ENCODE data around the gene FAM50B.

GRCh38 chr6:3822747-3823445 is 26.3 kb upstream of the FAM50B start:
- no peak for TF ChIP-seq POLR2AphosphoS5 (IDR thresholded peaks at IDR 0.05; ENCODE audit: low read depth, low read length)
- TF ChIP-seq NFE2L2 (IDR thresholded peaks at IDR 0.05; ENCODE audit: low read length): no peak
- TF ChIP-seq ZNF564 (CRISPR knock-in tag; IDR thresholded peaks at IDR 0.05): no peak
- TF ChIP-seq MXD4 (CRISPR knock-in tag; IDR thresholded peaks at IDR 0.05): no peak
- no peak for TF ChIP-seq SMC3 (IDR thresholded peaks at IDR 0.05; ENCODE audit: low read length)
- no peak for TF ChIP-seq CC2D1A (CRISPR knock-in tag; IDR thresholded peaks at IDR 0.05)
- TF ChIP-seq ZBTB7A (CRISPR knock-in tag; IDR thresholded peaks at IDR 0.05): no peak
- no peak for TF ChIP-seq TP53 (CRISPR knock-in tag; conservative IDR thresholded peaks at IDR 0.05)
- TF ChIP-seq, protein P1, sequence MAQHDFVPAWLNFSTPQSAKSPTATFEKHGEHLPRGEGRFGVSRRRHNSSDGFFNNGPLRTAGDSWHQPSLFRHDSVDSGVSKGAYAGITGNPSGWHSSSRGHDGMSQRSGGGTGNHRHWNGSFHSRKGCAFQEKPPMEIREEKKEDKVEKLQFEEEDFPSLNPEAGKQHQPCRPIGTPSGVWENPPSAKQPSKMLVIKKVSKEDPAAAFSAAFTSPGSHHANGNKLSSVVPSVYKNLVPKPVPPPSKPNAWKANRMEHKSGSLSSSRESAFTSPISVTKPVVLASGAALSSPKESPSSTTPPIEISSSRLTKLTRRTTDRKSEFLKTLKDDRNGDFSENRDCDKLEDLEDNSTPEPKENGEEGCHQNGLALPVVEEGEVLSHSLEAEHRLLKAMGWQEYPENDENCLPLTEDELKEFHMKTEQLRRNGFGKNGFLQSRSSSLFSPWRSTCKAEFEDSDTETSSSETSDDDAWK (CRISPR knock-in tag; IDR thresholded peaks at IDR 0.05): no peak

Data from HepG2 (cell line).